Bronchial epithelial cell (primary cell): ENCODE measurements around the gene HAVCR1. TPM values are rescaled to one million over a fixed set of nuclear protein-coding genes. Genes with fewer than 3 reads are reported as not detected.
"Not testable (repeated sequence)": the region's sequence is repeated elsewhere in the genome, so short reads cannot be mapped to it uniquely, and the experiment has no call there.

Experiments
- DNase-seq: peaks from one replicate; pipeline ENCODE4 v3.0.0-alpha.2; 2010; ENCODE audit warnings: low read depth
- FAIRE-seq: peaks from 2 replicates; lab custom pipeline; 2011; peaks lifted over from hg19 to GRCh38; lab: Jason Lieb, UNC
- H3K27me3 ChIP-seq: 2 replicates; pipeline ENCODE4 v1.5.1; 2011; ENCODE audit warnings: low read length; ENCODE audit not compliant: control insufficient read depth, insufficient read depth
- H3K36me3 ChIP-seq: 2 replicates; pipeline ENCODE4 v1.5.1; 2011; ENCODE audit warnings: low read length; ENCODE audit not compliant: control insufficient read depth, insufficient read depth
- H3K4me3 ChIP-seq: 2 replicates; pipeline ENCODE4 v1.5.1; 2011; ENCODE audit warnings: mild to moderate bottlenecking, low read depth, low read length, control low read depth
- CTCF ChIP-seq: IDR thresholded peaks from 2 replicates; pipeline ENCODE4 v1.5.1; 2011; ENCODE audit warnings: mild to moderate bottlenecking, moderate library complexity, low read length, control low read depth, inconsistent platforms; ENCODE audit not compliant: insufficient read depth, severe bottlenecking
- total RNA-seq: library from RNA; depleted of rRNA; stranded (reverse); fragments of >200 nt; gene quantifications from 2 replicates; pipeline ENCODE4 v1.2.1, GENCODE V29; 2014

HAVCR1 gene
- total RNA-seq, 1 donor from 2014 or later: not detected

GRCh38 chr5:157046041-157046440 lies 12.9 kb downstream of the HAVCR1 start:
- no peak for TF ChIP-seq CTCF
- Histone ChIP-seq H3K4me3 (no peak overlapping the region), H3K36me3 (no peaks in the 10 kb centered on the region), H3K27me3 (no peaks in the 10 kb centered on the region)
- FAIRE-seq: no peak
- DNase-seq: no peak

- Histone ChIP-seq H3K36me3 (no peaks in the 10 kb centered on the region), H3K27me3 (no peaks in the 10 kb centered on the region), H3K4me3 (no peak overlapping the region)
- no peak for TF ChIP-seq CTCF
- no peak for FAIRE-seq
- no peak for DNase-seq
These were observed 13.3 kb downstream of the HAVCR1 start for GRCh38 chr5:157045601-157046000.

- FAIRE-seq (no peak), DNase-seq (no peak)
- no peaks in the 10 kb centered on the region for H3K27me3 ChIP-seq
- H3K36me3 ChIP-seq: no peaks in the 10 kb centered on the region
- no peak for TF ChIP-seq CTCF
- H3K4me3 ChIP-seq: no peak overlapping the region
These were observed 20.2 kb downstream of the HAVCR1 start for GRCh38 chr5:157038568-157039187.

- H3K4me3 ChIP-seq, H3K27me3 ChIP-seq, DNase-seq, H3K36me3 ChIP-seq, FAIRE-seq: not testable (repeated sequence)
These were observed 24.5 kb downstream of the HAVCR1 start for GRCh38 chr5:157034106-157035072.

GRCh38 chr5:157033071-157033583 lies 25.8 kb downstream of the HAVCR1 start:
- Histone ChIP-seq H3K36me3 (no peaks in the 10 kb centered on the region), H3K4me3 (no peak overlapping the region), H3K27me3 (no peaks in the 10 kb centered on the region)
- TF ChIP-seq CTCF: no peak
- FAIRE-seq (no peak), DNase-seq (no peak)

GRCh38 chr5:157030692-157031091 lies 28.2 kb downstream of the HAVCR1 start:
- FAIRE-seq: no peak
- Histone ChIP-seq H3K27me3 (no peaks in the 10 kb centered on the region), H3K36me3 (no peaks in the 10 kb centered on the region), H3K4me3 (no peak overlapping the region)
- TF ChIP-seq CTCF: no peak
- no peak for DNase-seq
